Measurements from ENCODE around the gene TRMO.

Gene TRMO

GRCh38 chr9:97860451-97861147 lies 61.7 kb downstream of the TRMO start:
- DNase-seq (ENCODE audit: low read depth, low spot score) = no peak

- DNase-seq (ENCODE audit: low read depth, low spot score) = no peak
Observed at GRCh38 chr9:97859346-97859745, 63.0 kb downstream of the TRMO start.

- DNase-seq (ENCODE audit: low read depth, low spot score) = no peak
Observed at GRCh38 chr9:97858826-97859225, 63.5 kb downstream of the TRMO start.

GRCh38 chr9:97858393-97858713 lies 63.9 kb downstream of the TRMO start:
- no peak for DNase-seq (ENCODE audit: low read depth, low spot score)

- no peak for DNase-seq (ENCODE audit: low read depth, low spot score)
Observed at GRCh38 chr9:97857606-97858392, 64.5 kb downstream of the TRMO start.

- no peak for DNase-seq (ENCODE audit: low read depth, low spot score)
Observed at GRCh38 chr9:97856857-97857605, 65.3 kb downstream of the TRMO start.

- no peak for DNase-seq (ENCODE audit: low read depth, low spot score)
Observed at GRCh38 chr9:97855899-97856298, 66.4 kb downstream of the TRMO start.

GRCh38 chr9:97855486-97855875 lies 66.8 kb downstream of the TRMO start:
- no peak for DNase-seq (ENCODE audit: low read depth, low spot score)

GRCh38 chr9:97854696-97855485 lies 67.4 kb downstream of the TRMO start:
- no peak for DNase-seq (ENCODE audit: low read depth, low spot score)

All from smooth muscle cell of the brain vasculature (primary cell).